ENCODE results near the gene CABLES2. TPM values are rescaled to one million over a fixed set of nuclear protein-coding genes. Genes with fewer than 3 reads are reported as not detected.
A peak's percentile ranks its signal among the peaks of the same experiment; 100 is the strongest.

CABLES2 gene
- total and polyA plus RNA-seq, 9 of the 15 experiments (the other 6 are each of a cell fraction or from before 2014, with no cell fraction given) = 0.46 to 4.2 (median 1.6) TPM

DNA sequence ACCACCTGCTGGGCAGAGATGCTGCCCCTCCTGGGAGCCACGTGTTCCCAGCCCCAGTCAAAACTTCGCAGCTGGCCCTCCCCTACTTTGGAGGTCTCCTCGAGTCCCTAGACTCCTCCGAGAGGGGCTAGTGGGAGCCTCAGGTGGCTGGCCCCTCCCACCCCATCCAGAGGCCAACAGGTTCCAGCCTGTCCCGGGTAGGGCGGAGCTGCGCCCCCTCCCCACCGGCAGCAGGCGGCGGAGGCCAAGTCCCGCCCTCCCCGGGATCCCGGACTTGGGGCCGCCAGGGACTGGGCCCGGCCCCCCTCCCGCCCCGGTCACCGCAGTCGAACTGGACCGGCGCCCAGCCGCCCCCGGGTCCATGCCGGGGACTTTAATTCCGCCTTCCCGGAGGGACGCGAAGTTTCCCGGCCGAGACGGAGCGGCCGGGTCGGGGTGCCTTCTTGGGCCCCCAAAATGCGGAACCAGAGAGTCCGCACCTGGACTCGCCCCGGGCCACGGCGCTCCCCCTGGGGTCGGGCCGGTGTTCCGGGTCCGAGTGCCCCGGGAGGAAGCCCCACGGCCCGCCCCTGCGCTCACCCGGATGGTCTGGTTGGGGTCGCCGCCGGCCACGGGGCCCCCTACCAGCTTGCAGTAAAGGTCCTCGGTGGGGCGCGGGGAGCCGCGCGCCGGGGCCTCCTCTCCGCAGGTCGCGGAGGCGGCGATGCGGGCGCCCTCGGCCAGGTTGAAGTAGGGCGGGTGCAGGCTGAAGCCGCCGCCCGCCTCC, 40.5 kb downstream of the CABLES2 start (continued):
- TF ChIP-seq, protein P1, sequence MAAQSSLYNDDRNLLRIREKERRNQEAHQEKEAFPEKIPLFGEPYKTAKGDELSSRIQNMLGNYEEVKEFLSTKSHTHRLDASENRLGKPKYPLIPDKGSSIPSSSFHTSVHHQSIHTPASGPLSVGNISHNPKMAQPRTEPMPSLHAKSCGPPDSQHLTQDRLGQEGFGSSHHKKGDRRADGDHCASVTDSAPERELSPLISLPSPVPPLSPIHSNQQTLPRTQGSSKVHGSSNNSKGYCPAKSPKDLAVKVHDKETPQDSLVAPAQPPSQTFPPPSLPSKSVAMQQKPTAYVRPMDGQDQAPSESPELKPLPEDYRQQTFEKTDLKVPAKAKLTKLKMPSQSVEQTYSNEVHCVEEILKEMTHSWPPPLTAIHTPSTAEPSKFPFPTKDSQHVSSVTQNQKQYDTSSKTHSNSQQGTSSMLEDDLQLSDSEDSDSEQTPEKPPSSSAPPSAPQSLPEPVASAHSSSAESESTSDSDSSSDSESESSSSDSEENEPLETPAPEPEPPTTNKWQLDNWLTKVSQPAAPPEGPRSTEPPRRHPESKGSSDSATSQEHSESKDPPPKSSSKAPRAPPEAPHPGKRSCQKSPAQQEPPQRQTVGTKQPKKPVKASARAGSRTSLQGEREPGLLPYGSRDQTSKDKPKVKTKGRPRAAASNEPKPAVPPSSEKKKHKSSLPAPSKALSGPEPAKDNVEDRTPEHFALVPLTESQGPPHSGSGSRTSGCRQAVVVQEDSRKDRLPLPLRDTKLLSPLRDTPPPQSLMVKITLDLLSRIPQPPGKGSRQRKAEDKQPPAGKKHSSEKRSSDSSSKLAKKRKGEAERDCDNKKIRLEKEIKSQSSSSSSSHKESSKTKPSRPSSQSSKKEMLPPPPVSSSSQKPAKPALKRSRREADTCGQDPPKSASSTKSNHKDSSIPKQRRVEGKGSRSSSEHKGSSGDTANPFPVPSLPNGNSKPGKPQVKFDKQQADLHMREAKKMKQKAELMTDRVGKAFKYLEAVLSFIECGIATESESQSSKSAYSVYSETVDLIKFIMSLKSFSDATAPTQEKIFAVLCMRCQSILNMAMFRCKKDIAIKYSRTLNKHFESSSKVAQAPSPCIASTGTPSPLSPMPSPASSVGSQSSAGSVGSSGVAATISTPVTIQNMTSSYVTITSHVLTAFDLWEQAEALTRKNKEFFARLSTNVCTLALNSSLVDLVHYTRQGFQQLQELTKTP (IDR thresholded peaks at IDR 0.05; ENCODE audit: low read depth in 1 of 2, partially characterized antibody in 2 of 2) = no peak
- TF ChIP-seq GABPB1 (CRISPR knock-in tag; IDR thresholded peaks at IDR 0.05) (no peak), SIN3A (IDR thresholded peaks at IDR 0.05; ENCODE audit: borderline replicate concordance in 2 of 2, control insufficient read depth in 1 of 2, low read depth in 2 of 2, low read length in 2 of 2) (peak in 1 of 2 experiments; percentile 2; a peak in 1 of 4 replicates), TOE1 (IDR thresholded peaks at IDR 0.05; ENCODE audit: borderline replicate concordance) (no peak), TOE1 (CRISPR knock-in tag; IDR thresholded peaks at IDR 0.05; ENCODE audit: borderline replicate concordance, low read depth) (no peak), POLR2AphosphoS5 (IDR thresholded peaks at IDR 0.05; ENCODE audit: control insufficient read depth, insufficient read depth, low read depth, low read length) (no peak), KLF16 (IDR thresholded peaks at IDR 0.05) (no peak; the same call in 1 of the 2 replicates), CSDE1 (IDR thresholded peaks at IDR 0.05) (no peak)
- TF ChIP-seq, protein P2, sequence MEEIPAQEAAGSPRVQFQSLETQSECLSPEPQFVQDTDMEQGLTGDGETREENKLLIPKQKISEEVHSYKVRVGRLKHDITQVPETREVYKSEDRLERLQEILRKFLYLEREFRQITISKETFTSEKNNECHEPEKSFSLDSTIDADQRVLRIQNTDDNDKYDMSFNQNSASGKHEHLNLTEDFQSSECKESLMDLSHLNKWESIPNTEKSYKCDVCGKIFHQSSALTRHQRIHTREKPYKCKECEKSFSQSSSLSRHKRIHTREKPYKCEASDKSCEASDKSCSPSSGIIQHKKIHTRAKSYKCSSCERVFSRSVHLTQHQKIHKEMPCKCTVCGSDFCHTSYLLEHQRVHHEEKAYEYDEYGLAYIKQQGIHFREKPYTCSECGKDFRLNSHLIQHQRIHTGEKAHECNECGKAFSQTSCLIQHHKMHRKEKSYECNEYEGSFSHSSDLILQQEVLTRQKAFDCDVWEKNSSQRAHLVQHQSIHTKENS (CRISPR knock-in tag; IDR thresholded peaks at IDR 0.05) = no peak
- TF ChIP-seq, protein P3, sequence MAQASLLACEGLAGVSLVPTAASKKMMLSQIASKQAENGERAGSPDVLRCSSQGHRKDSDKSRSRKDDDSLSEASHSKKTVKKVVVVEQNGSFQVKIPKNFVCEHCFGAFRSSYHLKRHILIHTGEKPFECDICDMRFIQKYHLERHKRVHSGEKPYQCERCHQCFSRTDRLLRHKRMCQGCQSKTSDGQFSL (CRISPR knock-in tag; IDR thresholded peaks at IDR 0.05) = no peak
- TF ChIP-seq, protein P3 (tag; IDR thresholded peaks at IDR 0.05) = no peak

Measured in K562 (cell line).